Measurements from ENCODE around the gene FAM107B. TPM values are rescaled to one million over a fixed set of nuclear protein-coding genes. Genes with fewer than 3 reads are reported as not detected.

The FAM107B gene
- total and polyA plus RNA-seq, 2 of the 4 experiments (the other 2 are of a cell fraction): 26.4 to 27.1 TPM

- TF ChIP-seq SMC3 (IDR thresholded peaks at IDR 0.05; ENCODE audit: low read depth, low read length): no peak
- no peak for TF ChIP-seq CEBPB (IDR thresholded peaks at IDR 0.05; ENCODE audit: low read depth, low read length)
- TF ChIP-seq CHD1 (IDR thresholded peaks at IDR 0.05; ENCODE audit: low read depth, low read length): no peak
Observed at GRCh38 chr10:14543046-14543903, 231.4 kb downstream of the FAM107B start (continued).

DNA sequence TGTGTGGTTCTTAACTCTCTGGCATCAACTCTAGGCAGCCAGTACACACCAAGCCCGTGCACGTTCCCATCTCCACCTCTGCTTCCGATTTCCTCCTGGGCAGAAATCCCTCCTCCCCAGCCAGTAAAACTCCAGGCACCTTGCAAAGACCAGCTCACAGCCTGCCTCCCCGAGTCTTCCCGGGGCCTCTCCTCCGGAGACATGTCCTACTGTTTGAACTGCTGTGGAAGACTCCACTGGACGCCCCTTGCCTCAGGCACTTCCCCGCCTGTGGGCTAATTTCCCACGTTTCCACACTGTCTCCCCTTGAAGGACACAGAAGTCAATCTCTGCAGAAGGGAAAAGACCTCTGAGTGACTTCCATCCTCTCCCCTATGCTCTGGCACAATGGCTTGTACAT is 233.3 kb downstream of the FAM107B start:
- peaks cover 37% of the 10 kb centered on the region for H3K36me3 ChIP-seq (ENCODE audit: control insufficient read depth, insufficient read depth, low read length)
- no peak for ATAC-seq (ENCODE audit: low read depth)
- H2BK5ac ChIP-seq (ENCODE audit: low read depth, low read length, poor library complexity, severe bottlenecking): no peak overlapping the region
- no peak overlapping the region for H3K56ac ChIP-seq (ENCODE audit: extremely low read depth, insufficient read depth, low read length)
- H4K91ac ChIP-seq (ENCODE audit: insufficient read depth, low read depth, low read length): no peak overlapping the region
- H2BK20ac ChIP-seq (ENCODE audit: low read depth, low read length): no peak overlapping the region
- peaks cover 77 to 93% of the 10 kb centered on the region in 2 experiments for H3K79me1 ChIP-seq (ENCODE audit: low read depth in 1 of 2, low read length in 2 of 2)
- no peak for DNase-seq
- intact Hi-C loops (cut with micrococcal nuclease): no loop called here
- H3K27ac ChIP-seq (ENCODE audit: insufficient read depth, low read length): no peak overlapping the region
- no TSS peak for BruUV-seq (replicated peaks)
- H3K23ac ChIP-seq (ENCODE audit: low read depth, low read length): peak overlapping the region; percentile 59; the same call in 1 of the 2 replicates
- H3K9ac ChIP-seq (ENCODE audit: low read depth, low read length): no peak overlapping the region
- H3K9me3 ChIP-seq (ENCODE audit: control insufficient read depth, insufficient read depth, low read length): no peaks in the 10 kb centered on the region
- peaks cover 25% of the 10 kb centered on the region for H3K4me1 ChIP-seq (ENCODE audit: control insufficient read depth, insufficient read depth, low read length)
- H3K27me3 ChIP-seq (ENCODE audit: control insufficient read depth, insufficient read depth, low read length): no peaks in the 10 kb centered on the region
- H2AK5ac ChIP-seq (ENCODE audit: low read depth, low read length): peak overlapping the region; percentile 3; the same call in 1 of the 2 replicates
- TF ChIP-seq NFE2L2 (IDR thresholded peaks at IDR 0.05; ENCODE audit: low read depth, low read length): no peak
- no peak for TF ChIP-seq RCOR1 (IDR thresholded peaks at IDR 0.05; ENCODE audit: insufficient replicate concordance, low read length)
- TF ChIP-seq CEBPB (IDR thresholded peaks at IDR 0.05; ENCODE audit: low read depth, low read length): no peak
- TF ChIP-seq BHLHE40 (IDR thresholded peaks at IDR 0.05; ENCODE audit: low read depth, low read length): no peak
- TF ChIP-seq, protein P1, sequence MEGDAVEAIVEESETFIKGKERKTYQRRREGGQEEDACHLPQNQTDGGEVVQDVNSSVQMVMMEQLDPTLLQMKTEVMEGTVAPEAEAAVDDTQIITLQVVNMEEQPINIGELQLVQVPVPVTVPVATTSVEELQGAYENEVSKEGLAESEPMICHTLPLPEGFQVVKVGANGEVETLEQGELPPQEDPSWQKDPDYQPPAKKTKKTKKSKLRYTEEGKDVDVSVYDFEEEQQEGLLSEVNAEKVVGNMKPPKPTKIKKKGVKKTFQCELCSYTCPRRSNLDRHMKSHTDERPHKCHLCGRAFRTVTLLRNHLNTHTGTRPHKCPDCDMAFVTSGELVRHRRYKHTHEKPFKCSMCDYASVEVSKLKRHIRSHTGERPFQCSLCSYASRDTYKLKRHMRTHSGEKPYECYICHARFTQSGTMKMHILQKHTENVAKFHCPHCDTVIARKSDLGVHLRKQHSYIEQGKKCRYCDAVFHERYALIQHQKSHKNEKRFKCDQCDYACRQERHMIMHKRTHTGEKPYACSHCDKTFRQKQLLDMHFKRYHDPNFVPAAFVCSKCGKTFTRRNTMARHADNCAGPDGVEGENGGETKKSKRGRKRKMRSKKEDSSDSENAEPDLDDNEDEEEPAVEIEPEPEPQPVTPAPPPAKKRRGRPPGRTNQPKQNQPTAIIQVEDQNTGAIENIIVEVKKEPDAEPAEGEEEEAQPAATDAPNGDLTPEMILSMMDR (conservative IDR thresholded peaks at IDR 0.05; ENCODE audit: low read depth, low read length): no peak
- TF ChIP-seq SMC3 (IDR thresholded peaks at IDR 0.05; ENCODE audit: low read depth, low read length): no peak
- H2AFZ ChIP-seq (replicated peaks; ENCODE audit: low read length, poor library complexity): no peak overlapping the region
- H4K5ac ChIP-seq (ENCODE audit: low read depth, low read length): no peak overlapping the region
- peaks cover 52% of the 10 kb centered on the region for H3K9me1 ChIP-seq (ENCODE audit: insufficient read depth, low read length)
- H2BK15ac ChIP-seq (ENCODE audit: low read depth, low read length): no peak overlapping the region
- no peak overlapping the region for H2AK9ac ChIP-seq (replicated peaks; ENCODE audit: low read depth, low read length, poor library complexity)
- ChIA-PET CTCF (interaction anchor here (0.7 kb wide), 1 partner anchor 285 kb away, joined by 3 read pairs; no protein-coding TSS in a partner anchor), POLR2A (ENCODE audit: unreplicated experiment) (no interaction called here)
- H3K18ac ChIP-seq (ENCODE audit: low read depth, low read length): no peak overlapping the region
- peaks cover 62% of the 10 kb centered on the region for H4K20me1 ChIP-seq (ENCODE audit: insufficient read depth, low read length)
- dilution Hi-C loops (cut with HindIII; ENCODE audit: low sequenced_read_pairs, unreplicated experiment): no loop called here
- H3K4me2 ChIP-seq (ENCODE audit: low read depth, low read length): no peak overlapping the region
- H4K8ac ChIP-seq (ENCODE audit: low read depth in 2 of 2, low read length in 2 of 2): peak overlapping the region in 1 of 2 experiments; percentile 27; a peak in 1 of 4 replicates
- H3K14ac ChIP-seq (replicated peaks; ENCODE audit: low read depth, low read length): no peak overlapping the region
- H2BK120ac ChIP-seq (ENCODE audit: low read depth, low read length): no peak overlapping the region
- 0 out of 2 replicates have a peak overlapping the region, but pooled peaks have one; percentile 8 for H3K4ac ChIP-seq (ENCODE audit: low read depth, low read length)
- in situ Hi-C loops (cut with MboI; ENCODE audit: low sequenced_read_pairs): no loop called here
- no peak overlapping the region for H3K4me3 ChIP-seq (ENCODE audit: insufficient read depth, low read depth, low read length)
- WGBS, 2 experiments (ENCODE audit: extremely low coverage in 2 of 2, insufficient read length in 1 of 2): 100% methylated on average over 4 of the region's 9 CpGs; no CpG with 5 or more reads in 1 of the 2 experiments

All from IMR-90 (cell line).